ENCODE measurements around the gene ZBTB7C. TPM values are rescaled to one million over a fixed set of nuclear protein-coding genes. Genes with fewer than 3 reads are reported as not detected.

The ZBTB7C gene
- polyA plus RNA-seq, 2 of the 4 experiments (the other 2 are of a cell fraction): 0.10 to 0.12 TPM

DNA sequence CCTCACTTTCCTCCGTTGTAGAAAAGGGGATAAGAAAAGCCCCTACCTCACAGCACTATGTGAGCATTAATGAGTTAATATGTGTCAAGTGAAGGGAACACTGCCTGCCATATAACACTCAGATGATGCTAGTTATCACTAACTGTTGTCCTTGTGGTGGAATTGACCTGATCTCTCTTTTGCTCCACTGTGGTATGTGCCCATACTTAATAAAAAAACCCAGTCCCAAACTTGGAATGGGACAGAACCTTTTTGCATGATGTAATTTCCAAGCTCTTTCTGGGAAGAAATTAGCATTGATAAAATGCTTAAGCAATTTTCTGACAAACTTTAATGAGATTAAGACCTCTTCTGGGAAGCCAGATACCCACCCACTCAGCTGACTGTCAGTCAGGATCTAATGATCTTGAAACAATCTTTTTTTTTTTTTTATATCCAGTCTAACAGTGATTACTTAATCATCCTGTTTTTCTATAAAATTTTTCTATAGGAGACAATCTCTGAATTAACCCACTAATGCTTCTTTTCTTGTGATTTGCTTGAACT lies 158.7 kb downstream of the ZBTB7C start:
- FAIRE-seq (no peak), ATAC-seq (no peak), DNase-seq (ENCODE audit: low read depth in 1 of 2, low spot score in 1 of 2) (no peak)
- POLR2A ChIA-PET: no interaction called here
- CTCF ChIA-PET: no interaction called here
- no peaks in the 10 kb centered on the region for H3K4me1 ChIP-seq
- H3K4me2 ChIP-seq: no peak overlapping the region
- no peaks in the 10 kb centered on the region for H3K9me3 ChIP-seq
- H3K4me3 ChIP-seq: no peak overlapping the region
- TF ChIP-seq MYC (IDR thresholded peaks at IDR 0.05; ENCODE audit: borderline replicate concordance, low read length) (no peak), GATA3 (IDR thresholded peaks at IDR 0.05; ENCODE audit: borderline replicate concordance) (no peak), EHF (CRISPR knock-in tag; IDR thresholded peaks at IDR 0.05) (no peak), HMGXB4 (CRISPR knock-in tag; IDR thresholded peaks at IDR 0.05; ENCODE audit: borderline replicate concordance) (no peak), CBX8 (IDR thresholded peaks at IDR 0.05) (no peak), EHMT2 (IDR thresholded peaks at IDR 0.05; ENCODE audit: low read depth) (no peak), TFCP2L1 (CRISPR knock-in tag; IDR thresholded peaks at IDR 0.05) (no peak), HEYL (CRISPR knock-in tag; IDR thresholded peaks at IDR 0.05) (no peak), FOXS1 (CRISPR knock-in tag; IDR thresholded peaks at IDR 0.05) (no peak), TP53 (CRISPR knock-in tag; IDR thresholded peaks at IDR 0.05) (no peak), PHF8 (IDR thresholded peaks at IDR 0.05; ENCODE audit: borderline replicate concordance, low read depth) (no peak), JUN (IDR thresholded peaks at IDR 0.05) (no peak), JUNB (IDR thresholded peaks at IDR 0.05) (no peak), RNF2 (IDR thresholded peaks at IDR 0.05; ENCODE audit: borderline replicate concordance, low read depth) (no peak), PBX3 (IDR thresholded peaks at IDR 0.05) (no peak), HOXB13 (CRISPR knock-in tag; IDR thresholded peaks at IDR 0.05; ENCODE audit: low read depth) (no peak), NR3C1 (IDR thresholded peaks at IDR 0.05) (no peak), SREBF2 (IDR thresholded peaks at IDR 0.05) (no peak), USF2 (IDR thresholded peaks at IDR 0.05) (no peak), POLR2AphosphoS2 (conservative IDR thresholded peaks at IDR 0.05; ENCODE audit: low read length) (no peak)
- H3K27ac ChIP-seq: no peak overlapping the region
- 92% methylated on average over 1 of the region's 1 CpG for WGBS (ENCODE audit: missing lambda C conversion rate)

GRCh38 chr18:48249854-48250253 lies 159.3 kb downstream of the ZBTB7C start:
- FAIRE-seq (no peak), DNase-seq (ENCODE audit: low read depth in 1 of 2, low spot score in 1 of 2) (no peak), ATAC-seq (no peak)
- TF ChIP-seq, protein P1, sequence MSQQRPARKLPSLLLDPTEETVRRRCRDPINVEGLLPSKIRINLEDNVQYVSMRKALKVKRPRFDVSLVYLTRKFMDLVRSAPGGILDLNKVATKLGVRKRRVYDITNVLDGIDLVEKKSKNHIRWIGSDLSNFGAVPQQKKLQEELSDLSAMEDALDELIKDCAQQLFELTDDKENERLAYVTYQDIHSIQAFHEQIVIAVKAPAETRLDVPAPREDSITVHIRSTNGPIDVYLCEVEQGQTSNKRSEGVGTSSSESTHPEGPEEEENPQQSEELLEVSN (IDR thresholded peaks at IDR 0.05; ENCODE audit: borderline replicate concordance, low read depth): no peak
- TF ChIP-seq RFX5 (IDR thresholded peaks at IDR 0.05): no peak
- TF ChIP-seq TP53 (CRISPR knock-in tag; IDR thresholded peaks at IDR 0.05): no peak
- no peak for TF ChIP-seq HDAC2 (IDR thresholded peaks at IDR 0.05)
- no peak for TF ChIP-seq FOXS1 (CRISPR knock-in tag; IDR thresholded peaks at IDR 0.05)
- no peak for TF ChIP-seq POLR2A (IDR thresholded peaks at IDR 0.05; ENCODE audit: low read length)
- TF ChIP-seq RARB (CRISPR knock-in tag; IDR thresholded peaks at IDR 0.05): no peak
- no peak for TF ChIP-seq FOSL2 (IDR thresholded peaks at IDR 0.05)
- no peak for TF ChIP-seq FOSL2 (CRISPR knock-in tag; IDR thresholded peaks at IDR 0.05)
- no peak for TF ChIP-seq ZNF302 (CRISPR knock-in tag; IDR thresholded peaks at IDR 0.05)
- no peak for TF ChIP-seq GATA3 (IDR thresholded peaks at IDR 0.05; ENCODE audit: borderline replicate concordance)
- H3K4me1 ChIP-seq: no peaks in the 10 kb centered on the region
- WGBS (ENCODE audit: missing lambda C conversion rate): 37% methylated on average over 5 of the region's 5 CpGs
- no peak overlapping the region for H3K4me2 ChIP-seq
- H3K27ac ChIP-seq: no peak overlapping the region
- ChIA-PET POLR2A (no interaction called here), CTCF (no interaction called here)
- no peaks in the 10 kb centered on the region for H3K9me3 ChIP-seq
- H3K4me3 ChIP-seq: no peak overlapping the region

Data from A549 (cell line).